Tibial artery (tissue), 4 donors: Measurements from ENCODE around the gene PDP2.
"Not testable (repeated sequence)": the region's sequence is repeated elsewhere in the genome, so short reads cannot be mapped to it uniquely, and the experiment has no call there.

Experiments used
- DNase-seq, 2 donors: peaks; one replicate each; pipeline ENCODE4 v3.0.0-alpha.2; 2019
- H3K27ac ChIP-seq, 2 donors: fragments of 200-600 bp; sonication (generic) in 1 of 2; 1 replicate in 1 of 2; 2 replicates in 1 of 2; pipeline ENCODE4 v1.5.1; 2018 to 2019; ENCODE audit warnings: mild to moderate bottlenecking in 1 of 2
- H3K27me3 ChIP-seq, 2 donors: fragments of 200-600 bp; sonication (generic) in 1 of 2; one replicate each; pipeline versions ENCODE4 v1.5.1 to v1.6.0; 2016 to 2019
- H3K36me3 ChIP-seq, 3 donors: fragments of 200-600 bp; sonication (generic) in 2 of 3; one replicate each; pipeline ENCODE4 v1.5.1; 2016 to 2019; ENCODE audit warnings: mild to moderate bottlenecking in 2 of 3
- H3K4me1 ChIP-seq, 4 donors: fragments of 200-600 bp; sonication (generic) in 2 of 4; 1 replicate in 3 of 4; 2 replicates in 1 of 4; pipeline ENCODE4 v1.5.1; 2016 to 2019
- H3K4me3 ChIP-seq, 2 donors: fragments of 200-600 bp; sonication (generic) in 1 of 2; 1 replicate in 1 of 2; 2 replicates in 1 of 2; pipeline ENCODE4 v1.5.1; 2018 to 2019; ENCODE audit warnings: mild to moderate bottlenecking in 2 of 2
- H3K9me3 ChIP-seq, 3 donors: fragments of 200-600 bp; sonication (generic) in 1 of 3; one replicate each; pipeline ENCODE4 v1.5.1; 2016 to 2019
- intact Hi-C: fragments of 100-400 bp; cut with DNase I; formaldehyde crosslinking; loops from one replicate; pipeline ENCODE4 v1.15.0; 2023; ENCODE audit warnings: low total_unique reads
- TF ChIP-seq, protein P1 (sequence below), 2 experiments: fragments of 200-600 bp in 1 of 2; fragments of 450-650 bp in 1 of 2; IDR thresholded peaks; one replicate each; pipeline ENCODE4 v1.5.1; 2017 to 2019; ENCODE audit warnings: antibody characterized with exemption in 2 of 2, mild to moderate bottlenecking in 1 of 2, moderate library complexity in 1 of 2

Gene PDP2

DNA sequence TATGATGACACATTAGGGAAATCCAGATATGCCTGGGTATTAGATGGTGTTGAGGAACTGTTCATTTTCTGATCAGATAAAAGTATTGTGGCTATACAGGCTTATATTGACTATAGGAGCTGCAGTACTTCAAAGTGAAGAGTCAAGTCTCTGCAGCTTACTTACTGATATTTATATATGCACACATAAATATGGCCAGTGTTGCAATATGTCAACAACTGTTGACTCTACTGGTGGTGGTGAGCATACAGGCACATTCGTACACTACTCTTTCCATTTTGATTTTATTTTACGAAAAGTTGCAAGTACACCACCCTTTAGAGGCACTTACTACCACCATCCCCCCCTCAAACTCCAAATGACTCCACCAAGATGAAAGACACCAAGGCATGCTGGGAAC is 51.4 kb downstream of the PDP2 start:
- Histone ChIP-seq H3K36me3 (peaks cover 0 to 23% (median 0%) of the 10 kb centered on the region in 3 donors), H3K27ac (no peak overlapping the region), H3K27me3 (no peaks in the 10 kb centered on the region), H3K9me3 (no peaks in the 10 kb centered on the region), H3K4me3 (no peak overlapping the region), H3K4me1 (peaks cover 4 to 56% (median 43%) of the 10 kb centered on the region in 4 donors)
- DNase-seq, result no peak
- TF ChIP-seq, protein P1, sequence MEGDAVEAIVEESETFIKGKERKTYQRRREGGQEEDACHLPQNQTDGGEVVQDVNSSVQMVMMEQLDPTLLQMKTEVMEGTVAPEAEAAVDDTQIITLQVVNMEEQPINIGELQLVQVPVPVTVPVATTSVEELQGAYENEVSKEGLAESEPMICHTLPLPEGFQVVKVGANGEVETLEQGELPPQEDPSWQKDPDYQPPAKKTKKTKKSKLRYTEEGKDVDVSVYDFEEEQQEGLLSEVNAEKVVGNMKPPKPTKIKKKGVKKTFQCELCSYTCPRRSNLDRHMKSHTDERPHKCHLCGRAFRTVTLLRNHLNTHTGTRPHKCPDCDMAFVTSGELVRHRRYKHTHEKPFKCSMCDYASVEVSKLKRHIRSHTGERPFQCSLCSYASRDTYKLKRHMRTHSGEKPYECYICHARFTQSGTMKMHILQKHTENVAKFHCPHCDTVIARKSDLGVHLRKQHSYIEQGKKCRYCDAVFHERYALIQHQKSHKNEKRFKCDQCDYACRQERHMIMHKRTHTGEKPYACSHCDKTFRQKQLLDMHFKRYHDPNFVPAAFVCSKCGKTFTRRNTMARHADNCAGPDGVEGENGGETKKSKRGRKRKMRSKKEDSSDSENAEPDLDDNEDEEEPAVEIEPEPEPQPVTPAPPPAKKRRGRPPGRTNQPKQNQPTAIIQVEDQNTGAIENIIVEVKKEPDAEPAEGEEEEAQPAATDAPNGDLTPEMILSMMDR (IDR thresholded peaks at IDR 0.05), result no peak
- intact Hi-C loops, result no loop called here

DNA sequence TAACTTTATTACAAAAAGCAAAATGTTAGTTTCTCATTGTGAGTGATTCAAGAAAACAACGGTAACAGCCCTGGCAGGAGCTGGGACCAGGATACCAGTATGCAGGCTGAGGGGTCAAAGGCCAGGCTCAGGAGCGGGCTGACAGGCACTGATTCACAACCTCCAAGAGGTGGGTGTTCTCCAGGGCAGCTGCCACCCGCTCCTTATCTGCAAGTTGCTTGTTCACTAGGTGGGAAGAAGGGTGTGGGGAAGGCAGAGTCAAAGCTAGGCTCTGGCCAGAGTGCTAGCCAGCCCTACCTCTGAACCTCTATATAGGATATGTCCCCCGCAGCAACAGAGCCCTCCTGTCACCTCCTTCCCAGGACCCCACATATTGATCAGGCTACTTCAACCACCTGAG is 51.8 kb downstream of the PDP2 start:
- H3K27ac ChIP-seq, result no peak overlapping the region
- H3K4me1 ChIP-seq, result peaks cover 4 to 56% (median 39%) of the 10 kb centered on the region in 4 donors
- intact Hi-C loops, result no loop called here
- no peaks in the 10 kb centered on the region for H3K9me3 ChIP-seq
- peaks cover 0 to 25% (median 0%) of the 10 kb centered on the region in 3 donors for H3K36me3 ChIP-seq
- TF ChIP-seq, protein P1 (IDR thresholded peaks at IDR 0.05), result no peak
- no peak overlapping the region for H3K4me3 ChIP-seq
- no peak for DNase-seq
- H3K27me3 ChIP-seq, result no peaks in the 10 kb centered on the region

DNA sequence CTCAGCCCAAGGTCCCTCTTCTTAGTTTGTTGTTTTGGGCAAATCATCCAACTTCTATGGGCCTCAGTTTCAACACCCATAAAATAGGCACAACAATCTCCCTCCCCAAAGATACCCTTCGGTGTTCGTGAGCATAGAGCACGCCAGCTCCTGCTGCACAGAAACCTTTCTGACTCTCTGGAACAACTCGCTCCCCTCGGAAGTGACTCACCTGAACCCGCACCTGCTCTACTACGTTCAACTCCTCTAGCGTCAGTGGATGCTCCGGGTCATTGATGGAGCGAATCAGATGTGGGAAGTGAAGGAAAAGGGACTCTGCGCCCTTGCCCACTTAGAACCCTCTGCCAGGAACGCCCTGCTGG is 53.4 kb downstream of the PDP2 start:
- Histone ChIP-seq H3K9me3 (no peaks in the 10 kb centered on the region), H3K4me1 (peaks cover 4 to 46% (median 35%) of the 10 kb centered on the region in 4 donors), H3K4me3 (peak overlapping the region; percentile 95 to 97), H3K36me3 (peaks cover 0 to 42% (median 10%) of the 10 kb centered on the region in 3 donors), H3K27me3 (no peaks in the 10 kb centered on the region), H3K27ac (peak overlapping the region; percentile 95 to 97)
- TF ChIP-seq, protein P1 (IDR thresholded peaks at IDR 0.05), result no peak
- intact Hi-C loops, result loop anchor here (2.0 kb wide), 1 partner anchor 39 kb away; no protein-coding TSS in a partner anchor
- no peak for DNase-seq

DNA sequence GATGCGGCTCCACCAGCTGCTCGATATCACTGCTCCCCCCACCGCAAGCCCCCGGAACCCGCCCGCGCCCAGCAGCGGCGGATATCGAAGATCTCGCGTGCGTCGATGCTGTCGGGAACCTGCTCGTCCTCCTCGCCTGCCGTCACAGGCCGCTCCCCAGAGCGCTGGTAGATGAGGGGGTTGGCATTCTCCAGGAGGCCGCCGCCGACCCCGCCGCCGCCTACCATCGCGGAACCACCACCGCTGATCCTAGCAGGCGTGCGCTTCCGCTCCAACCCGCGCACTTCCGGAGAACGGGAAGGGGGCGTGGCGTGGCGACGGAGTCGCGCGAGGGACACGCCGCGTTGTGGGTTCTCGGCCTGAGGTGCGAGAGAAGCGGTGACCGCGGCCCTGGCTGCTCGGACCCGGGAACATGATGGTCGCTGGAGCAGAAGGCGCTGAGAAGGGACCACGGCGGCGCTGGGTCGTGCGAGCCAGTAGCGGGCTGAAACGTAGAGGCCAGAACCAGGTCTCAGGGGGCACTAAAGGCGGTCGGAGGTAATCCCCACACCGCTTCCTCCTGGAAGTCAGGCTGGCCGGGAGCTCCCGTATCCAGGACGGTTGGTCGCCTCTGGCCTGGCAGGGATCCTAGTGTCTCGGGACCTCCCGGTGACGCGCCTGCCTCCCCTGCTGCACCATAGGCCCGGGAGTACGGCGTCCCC is 54.0 kb downstream of the PDP2 start, which contains the start of gene CIAO2B:
CIAO2B (minus strand) TSS at position 265 of the 701 bp plus-strand sequence; CDS start at position 227, 38 bp downstream.
- TF ChIP-seq, protein P1 (IDR thresholded peaks at IDR 0.05), result no peak
- Histone ChIP-seq H3K4me3 (peak within 1 kb of the TSS; percentile 95 to 97), H3K27me3 (no peaks in the 10 kb centered on the region), H3K36me3 (peaks cover 0 to 47% (median 15%) of the 10 kb centered on the region in 3 donors), H3K4me1 (peaks cover 4 to 45% (median 35%) of the 10 kb centered on the region in 4 donors), H3K9me3 (no peaks in the 10 kb centered on the region), H3K27ac (peak within 1 kb of the TSS; percentile 95 to 97)
- intact Hi-C loops, result loop anchor here (2.0 kb wide), 1 partner anchor 39 kb away; no protein-coding TSS in a partner anchor
- DNase-seq, result peak; percentile 86 to 94

DNA sequence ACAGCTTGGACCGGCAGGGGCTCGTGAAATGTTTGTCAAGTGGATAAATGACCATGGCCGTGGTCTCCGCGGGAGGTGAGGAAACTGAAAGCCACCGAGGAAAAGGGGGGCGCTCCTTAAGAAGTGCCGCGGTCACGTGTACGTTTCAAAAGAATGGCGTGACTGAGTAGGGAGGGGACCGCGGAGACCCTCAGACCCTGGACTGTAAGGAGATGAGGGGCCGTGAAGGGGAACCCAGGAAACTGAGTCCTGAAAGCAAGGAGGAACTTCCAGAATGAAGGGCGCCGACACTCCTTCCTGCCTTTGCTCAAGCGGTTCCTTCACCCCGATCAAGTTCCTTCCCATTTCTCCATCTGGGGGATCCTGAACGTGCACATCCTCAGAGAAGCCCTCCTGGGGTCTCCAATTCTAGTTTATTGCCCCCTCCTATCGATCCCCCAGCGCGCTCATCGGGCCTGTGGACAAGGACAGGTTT is 54.6 kb downstream of the PDP2 start:
- intact Hi-C loops, result loop anchor here (2.0 kb wide), 1 partner anchor 40 kb away; no protein-coding TSS in a partner anchor
- peaks cover 0 to 53% (median 21%) of the 10 kb centered on the region in 3 donors for H3K36me3 ChIP-seq
- not testable (repeated sequence) for H3K9me3 ChIP-seq, H3K27me3 ChIP-seq, DNase-seq
- peak overlapping the region; percentile 95 to 97 for H3K4me3 ChIP-seq
- H3K27ac ChIP-seq, result peak overlapping the region; percentile 95 to 97
- peaks cover 4 to 45% (median 35%) of the 10 kb centered on the region in 4 donors for H3K4me1 ChIP-seq
